Effector memory CD8-positive, alpha-beta T cell (primary cell): ENCODE results near the gene SEMA4D.

Experiments
- ATAC-seq: fragments of 150-1000 bp; cut with Tn5 transposase; replicated peaks from 2 replicates; pipeline ENCODE4 v1.10.0; 2021; ENCODE audit warnings: mild to moderate bottlenecking, moderate library complexity
- DNase-seq, 3 experiments: peaks; one replicate each; pipeline ENCODE4 v3.0.0; 2021
- H3K27ac Mint-ChIP-seq, 2 donors: one replicate each; pipeline ENCODE4 v1.8.0; 2022; ENCODE audit warnings: mild to moderate bottlenecking in 2 of 2, mixed read lengths in 2 of 2, moderate library complexity in 2 of 2
- H3K27me3 Mint-ChIP-seq, 2 donors: one replicate each; pipeline ENCODE4 v1.8.0; 2022; ENCODE audit warnings: mixed read lengths in 2 of 2
- H3K36me3 Mint-ChIP-seq: one replicate; pipeline ENCODE4 v1.8.0; 2022; ENCODE audit warnings: mild to moderate bottlenecking, moderate library complexity, mixed read lengths; ENCODE audit not compliant: insufficient read depth
- H3K4me1 Mint-ChIP-seq, 2 donors: one replicate each; pipeline ENCODE4 v1.8.0; 2022; ENCODE audit warnings: low read depth in 2 of 2, mixed read lengths in 2 of 2
- H3K4me3 Mint-ChIP-seq, 2 donors: one replicate each; pipeline ENCODE4 v1.8.0; 2022; ENCODE audit warnings: mild to moderate bottlenecking in 2 of 2, mixed read lengths in 2 of 2, moderate library complexity in 2 of 2
- H3K9me3 Mint-ChIP-seq, 2 donors: one replicate each; pipeline ENCODE4 v1.8.0; 2022; ENCODE audit warnings: mixed read lengths in 2 of 2

The SEMA4D gene

GRCh38 chr9:89446261-89446960, 51.5 kb downstream of the SEMA4D start:
- H3K4me3 Mint-ChIP-seq = peak overlapping the region; percentile 66 to 68

GRCh38 chr9:89445801-89446251, 52.1 kb downstream of the SEMA4D start:
- Mint-ChIP-seq H3K9me3 (no peaks in the 10 kb centered on the region), H3K4me1 (peaks cover 77 to 80% of the 10 kb centered on the region in 2 donors), H3K36me3 (peaks cover 54% of the 10 kb centered on the region), H3K27me3 (no peaks in the 10 kb centered on the region), H3K27ac (peak overlapping the region; percentile 88 to 97), H3K4me3 (peak overlapping the region; percentile 66 to 68)
- DNase-seq (no peak), ATAC-seq (no peak)

More at GRCh38 chr9:89446261-89446960, 51.5 kb downstream of the SEMA4D start:
- H3K4me1 Mint-ChIP-seq = peaks cover 75 to 80% of the 10 kb centered on the region in 2 donors
- no peaks in the 10 kb centered on the region for H3K27me3 Mint-ChIP-seq
- no peak for DNase-seq
- peak overlapping the region; percentile 88 to 97 for H3K27ac Mint-ChIP-seq
- no peaks in the 10 kb centered on the region for H3K9me3 Mint-ChIP-seq
- ATAC-seq = no peak
- H3K36me3 Mint-ChIP-seq = peaks cover 54% of the 10 kb centered on the region

GRCh38 chr9:89444925-89445765, 52.8 kb downstream of the SEMA4D start:
- H3K36me3 Mint-ChIP-seq = peaks cover 49% of the 10 kb centered on the region
- DNase-seq = no peak
- ATAC-seq = no peak
- peak overlapping the region; percentile 66 to 68 for H3K4me3 Mint-ChIP-seq
- no peaks in the 10 kb centered on the region for H3K27me3 Mint-ChIP-seq
- peak overlapping the region; percentile 88 to 97 for H3K27ac Mint-ChIP-seq
- peaks cover 80% of the 10 kb centered on the region in 2 donors for H3K4me1 Mint-ChIP-seq
- H3K9me3 Mint-ChIP-seq = no peaks in the 10 kb centered on the region

GRCh38 chr9:89444274-89444673, 53.6 kb downstream of the SEMA4D start:
- H3K36me3 Mint-ChIP-seq = peaks cover 44% of the 10 kb centered on the region
- H3K9me3 Mint-ChIP-seq = no peaks in the 10 kb centered on the region
- DNase-seq (peak; percentile 58 to 67 (median 66)), ATAC-seq (peak; percentile 84)
- peaks cover 80% of the 10 kb centered on the region in 2 donors for H3K4me1 Mint-ChIP-seq
- no peaks in the 10 kb centered on the region for H3K27me3 Mint-ChIP-seq
- H3K27ac Mint-ChIP-seq = peak overlapping the region; percentile 88 to 97
- peak overlapping the region; percentile 66 to 68 for H3K4me3 Mint-ChIP-seq

- peak overlapping the region; percentile 88 to 92 for H3K27ac Mint-ChIP-seq
- DNase-seq = no peak
- no peaks in the 10 kb centered on the region for H3K9me3 Mint-ChIP-seq
- no peaks in the 10 kb centered on the region for H3K27me3 Mint-ChIP-seq
- ATAC-seq = no peak
- peaks cover 71 to 72% of the 10 kb centered on the region in 2 donors for H3K4me1 Mint-ChIP-seq
- H3K36me3 Mint-ChIP-seq = peaks cover 39% of the 10 kb centered on the region
- peak overlapping the region in 1 of 2 donors; percentile 66 for H3K4me3 Mint-ChIP-seq
Measured at GRCh38 chr9:89442981-89443814, 54.7 kb downstream of the SEMA4D start.

- Mint-ChIP-seq H3K4me1 (peaks cover 74 to 75% of the 10 kb centered on the region in 2 donors), H3K27me3 (no peaks in the 10 kb centered on the region), H3K9me3 (no peaks in the 10 kb centered on the region), H3K27ac (peak overlapping the region; percentile 88 to 92), H3K4me3 (peak overlapping the region; percentile 8 to 15), H3K36me3 (peaks cover 37% of the 10 kb centered on the region)
- ATAC-seq (no peak), DNase-seq (no peak)
Measured at GRCh38 chr9:89442501-89442978, 55.4 kb downstream of the SEMA4D start.

GRCh38 chr9:89441986-89442385, 55.9 kb downstream of the SEMA4D start:
- Mint-ChIP-seq H3K36me3 (peaks cover 39% of the 10 kb centered on the region), H3K9me3 (no peaks in the 10 kb centered on the region), H3K27ac (peak overlapping the region; percentile 88 to 92), H3K4me3 (peak overlapping the region in 1 of 2 donors; percentile 15), H3K27me3 (no peaks in the 10 kb centered on the region), H3K4me1 (peaks cover 74 to 75% of the 10 kb centered on the region in 2 donors)
- DNase-seq (no peak), ATAC-seq (no peak)

GRCh38 chr9:89441655-89441970, 56.3 kb downstream of the SEMA4D start:
- H3K27me3 Mint-ChIP-seq = no peaks in the 10 kb centered on the region
- DNase-seq (no peak), ATAC-seq (no peak)
- H3K4me3 Mint-ChIP-seq = peak overlapping the region in 1 of 2 donors; percentile 55
- peaks cover 74 to 76% of the 10 kb centered on the region in 2 donors for H3K4me1 Mint-ChIP-seq
- H3K27ac Mint-ChIP-seq = peak overlapping the region; percentile 88 to 92
- no peaks in the 10 kb centered on the region for H3K9me3 Mint-ChIP-seq
- peaks cover 43% of the 10 kb centered on the region for H3K36me3 Mint-ChIP-seq

GRCh38 chr9:89440951-89441654, 56.8 kb downstream of the SEMA4D start:
- no peaks in the 10 kb centered on the region for H3K27me3 Mint-ChIP-seq
- ATAC-seq (no peak), DNase-seq (no peak)
- peaks cover 42% of the 10 kb centered on the region for H3K36me3 Mint-ChIP-seq
- H3K4me1 Mint-ChIP-seq = peaks cover 73 to 76% of the 10 kb centered on the region in 2 donors
- H3K4me3 Mint-ChIP-seq = peak overlapping the region; percentile 33 to 55
- no peaks in the 10 kb centered on the region for H3K9me3 Mint-ChIP-seq
- H3K27ac Mint-ChIP-seq = peak overlapping the region; percentile 88 to 92

- Mint-ChIP-seq H3K36me3 (peaks cover 40% of the 10 kb centered on the region), H3K27ac (peak overlapping the region; percentile 88 to 92), H3K4me3 (peak overlapping the region; percentile 33 to 55), H3K9me3 (no peaks in the 10 kb centered on the region), H3K4me1 (peaks cover 71 to 76% of the 10 kb centered on the region in 2 donors), H3K27me3 (no peaks in the 10 kb centered on the region)
- DNase-seq (no peak), ATAC-seq (no peak)
Measured at GRCh38 chr9:89440548-89440947, 57.4 kb downstream of the SEMA4D start.

GRCh38 chr9:89440046-89440445, 57.9 kb downstream of the SEMA4D start:
- Mint-ChIP-seq H3K4me3 (peak overlapping the region; percentile 30 to 47), H3K27me3 (no peaks in the 10 kb centered on the region), H3K9me3 (no peaks in the 10 kb centered on the region), H3K27ac (peak overlapping the region; percentile 88 to 92), H3K4me1 (peaks cover 71 to 75% of the 10 kb centered on the region in 2 donors), H3K36me3 (peaks cover 40% of the 10 kb centered on the region)
- no peak for ATAC-seq
- no peak for DNase-seq

- H3K36me3 Mint-ChIP-seq = peaks cover 39% of the 10 kb centered on the region
- peak overlapping the region; percentile 88 to 92 for H3K27ac Mint-ChIP-seq
- DNase-seq (no peak), ATAC-seq (no peak)
- H3K27me3 Mint-ChIP-seq = no peaks in the 10 kb centered on the region
- H3K4me1 Mint-ChIP-seq = peaks cover 69 to 75% of the 10 kb centered on the region in 2 donors
- H3K9me3 Mint-ChIP-seq = no peaks in the 10 kb centered on the region
- H3K4me3 Mint-ChIP-seq = peak overlapping the region in 1 of 2 donors; percentile 47
Measured at GRCh38 chr9:89439571-89439970, 58.3 kb downstream of the SEMA4D start.
